ENCODE measurements around the gene TPMT.

GRCh38 chr6:18155150-18155863, 430 bp upstream of the TPMT start, which contains the start of gene KDM1B:
- peak; percentile 78 to 93 (median 92) for TF ChIP-seq POLR2AphosphoS5 (IDR thresholded peaks at IDR 0.05)
- TF ChIP-seq POLR2A (IDR thresholded peaks at IDR 0.05), result peak in 2 of 3 donors; percentile 68 to 76
